ENCODE measurements around the gene CNPY2.
"Not testable (repeated sequence)": the region's sequence is repeated elsewhere in the genome, so short reads cannot be mapped to it uniquely, and the experiment has no call there.

CNPY2 gene

GRCh38 chr12:56333679-56334489 lies 18.1 kb upstream of the CNPY2 start, which contains the start of gene PAN2:
PAN2 (minus strand) TSS chr12:56334000; CDS start chr12:56333094, 906 bp downstream.
- peak; percentile 87 to 90 for DNase-seq (ENCODE audit: low read depth in 2 of 2)

DNA sequence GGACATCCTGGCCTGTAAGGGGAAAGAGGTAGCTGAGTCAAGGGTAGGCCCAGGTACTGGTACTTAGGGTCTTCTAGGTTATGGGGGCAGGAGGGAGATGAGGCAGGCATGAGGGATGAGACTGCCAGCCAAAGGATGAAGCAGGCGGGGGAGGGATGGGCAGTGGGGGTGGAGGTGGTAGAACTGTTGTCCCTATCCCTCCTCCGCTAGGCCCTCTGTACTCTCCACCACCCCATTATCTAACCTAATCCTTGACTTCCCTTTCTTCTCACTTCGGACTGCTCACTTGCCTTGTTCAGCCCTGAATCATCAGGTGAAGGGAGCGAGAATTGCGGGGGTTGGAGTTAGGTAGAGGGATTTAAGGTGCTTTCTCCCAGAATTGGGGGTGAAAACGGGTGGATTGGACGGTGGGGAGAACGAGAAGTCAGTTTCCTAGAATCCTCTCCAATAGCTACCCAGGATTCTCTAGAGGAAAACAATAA lies 17.4 kb upstream of the CNPY2 start:
- DNase-seq (ENCODE audit: low read depth in 2 of 2), result no peak

DNA sequence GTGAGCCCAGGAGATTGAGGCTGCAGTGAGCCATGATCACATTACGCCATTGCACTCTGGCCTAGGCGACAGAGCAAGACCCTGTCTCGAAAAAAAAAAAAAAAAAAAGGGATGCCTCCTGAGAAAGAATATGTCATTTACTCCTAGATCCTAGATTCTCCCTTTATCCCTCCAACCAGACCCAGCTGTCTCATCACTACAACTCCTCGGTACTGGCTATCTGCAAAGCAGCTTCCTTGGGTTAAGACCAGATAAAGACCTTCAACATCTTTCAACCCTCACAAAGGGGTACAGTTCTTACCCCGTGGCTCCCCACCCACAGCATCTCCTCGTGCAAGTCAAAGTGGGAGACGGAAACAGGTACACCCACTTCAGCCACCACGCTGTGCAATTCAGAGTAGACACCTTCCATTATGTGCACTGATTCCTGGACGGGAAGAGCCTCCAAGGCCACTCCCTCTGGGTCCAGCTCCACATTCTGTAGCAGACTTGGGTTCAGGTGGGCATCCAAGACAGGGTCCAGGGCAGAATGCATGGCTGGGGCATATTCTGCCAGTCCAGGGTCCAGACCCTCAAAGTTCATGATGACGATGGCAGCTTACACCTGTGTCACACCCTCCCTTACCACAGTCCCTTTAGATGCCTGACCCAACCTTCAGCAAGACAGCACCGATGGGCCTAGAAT lies 16.9 kb upstream of the CNPY2 start:
- no peak for DNase-seq (ENCODE audit: low read depth in 2 of 2)

DNA sequence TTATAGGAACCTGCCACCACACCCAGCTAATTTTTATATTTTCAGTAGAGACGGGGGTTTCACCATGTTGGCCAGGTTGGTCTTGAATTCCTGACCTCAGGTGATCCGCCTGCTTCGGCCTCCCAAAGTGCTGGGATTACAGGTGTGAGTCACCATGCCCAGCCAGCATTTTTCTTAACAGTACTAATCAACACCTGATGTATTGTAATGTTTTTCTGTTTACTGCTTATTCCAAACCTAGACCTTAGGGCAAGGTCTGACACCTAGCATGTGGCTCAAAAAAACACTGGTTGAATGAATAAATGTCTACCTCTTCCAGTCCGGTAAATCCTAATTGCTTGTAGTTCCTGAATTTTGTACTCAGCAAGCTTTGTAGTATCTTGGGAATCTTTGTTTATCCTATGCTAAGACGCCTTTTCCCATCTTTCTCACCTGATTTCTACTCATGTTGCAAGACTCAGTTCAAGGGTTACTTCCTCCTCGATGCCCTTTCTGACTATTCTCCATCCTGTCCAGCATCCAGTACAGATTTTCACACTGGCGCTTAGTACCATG lies 15.2 kb upstream of the CNPY2 start:
- DNase-seq (ENCODE audit: low read depth in 2 of 2), result no peak

DNA sequence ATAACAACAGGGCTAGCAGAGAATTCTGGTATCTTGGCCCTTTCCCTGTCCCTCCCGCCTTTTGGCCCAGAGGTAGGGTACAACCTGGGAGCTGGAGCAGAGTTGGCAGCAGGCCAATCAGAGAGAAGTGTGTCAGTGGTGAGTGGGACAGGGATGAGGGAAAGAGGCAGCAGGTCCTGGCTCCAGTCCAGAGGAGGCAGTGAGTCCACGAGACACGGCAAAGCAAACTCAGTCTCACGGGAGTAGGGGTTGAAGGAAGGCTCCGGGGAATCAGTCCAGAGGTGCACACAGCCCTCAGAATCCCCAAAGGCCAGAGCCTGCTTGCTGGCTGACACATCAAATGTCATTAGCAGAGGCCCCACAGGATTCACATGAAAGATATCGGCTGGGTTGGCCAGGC lies 10.7 kb upstream of the CNPY2 start:
- no peak for DNase-seq (ENCODE audit: low read depth in 2 of 2)

DNA sequence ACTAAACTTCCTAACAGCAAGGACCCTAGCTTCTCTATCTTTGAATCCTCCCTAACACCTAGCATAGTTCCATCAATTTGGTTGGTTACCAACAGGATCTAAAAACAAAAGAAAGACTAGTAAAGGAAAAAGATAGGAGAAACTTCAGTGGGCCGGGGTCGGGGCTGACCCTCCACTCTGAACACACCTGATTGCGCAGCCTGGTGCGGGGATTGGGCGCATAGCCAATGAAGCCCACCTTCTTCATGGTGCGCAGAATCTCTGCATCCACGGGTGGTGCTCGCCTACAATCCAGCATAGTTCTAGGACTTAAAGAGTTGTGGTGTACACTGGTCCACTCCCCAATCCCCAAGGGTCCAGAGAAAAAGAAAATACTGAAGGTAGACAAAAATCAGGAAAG lies 10.3 kb upstream of the CNPY2 start:
- no peak for DNase-seq (ENCODE audit: low read depth in 2 of 2)

- DNase-seq (ENCODE audit: low read depth in 2 of 2), result no peak
Observed at GRCh38 chr12:56324206-56324605, 8.4 kb upstream of the CNPY2 start.

DNA sequence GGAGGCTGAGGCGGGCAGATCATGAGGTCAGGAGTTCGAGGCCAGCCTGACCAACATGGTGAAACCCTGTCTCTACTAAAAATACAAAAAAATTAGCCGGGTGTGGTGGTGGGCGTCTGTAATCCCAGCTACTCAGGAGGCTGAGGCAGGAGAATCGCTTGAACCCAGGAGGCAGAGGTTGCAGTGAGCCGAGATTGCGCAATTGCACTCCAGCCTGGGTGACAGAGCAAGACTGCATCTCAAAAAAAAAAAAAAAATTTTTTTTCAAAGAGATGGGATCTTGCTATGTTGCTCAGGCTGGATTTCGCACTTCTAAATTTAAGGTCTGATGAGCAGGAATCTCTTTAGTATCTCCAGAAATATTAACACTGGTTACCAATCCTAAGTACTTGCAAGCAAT lies 5.8 kb upstream of the CNPY2 start:
- DNase-seq (ENCODE audit: low read depth in 2 of 2), result not testable (repeated sequence)

- no peak for DNase-seq (ENCODE audit: low read depth in 2 of 2)
Observed at GRCh38 chr12:56321027-56321426, 5.2 kb upstream of the CNPY2 start.

DNA sequence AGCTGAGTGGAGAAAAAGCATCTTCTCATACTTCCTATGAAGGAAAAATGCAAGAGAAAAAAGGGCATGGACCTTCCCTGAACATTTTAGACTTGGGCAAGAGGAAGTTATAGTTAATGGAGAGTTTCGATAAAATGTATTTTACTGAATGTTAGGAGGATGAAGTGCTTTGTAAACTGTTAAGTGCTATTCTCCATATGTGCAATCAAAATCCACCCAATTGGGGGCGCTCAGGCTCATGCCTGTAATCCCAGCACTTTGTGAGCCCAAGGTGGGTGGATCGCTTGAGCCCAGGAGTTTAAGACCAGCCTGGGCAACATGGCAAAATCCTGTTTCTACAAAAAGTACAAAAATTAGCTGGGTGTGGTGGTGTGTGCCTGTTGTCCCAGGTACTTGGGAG lies 1.9 kb upstream of the CNPY2 start:
- DNase-seq (ENCODE audit: low read depth in 2 of 2), result no peak

DNA sequence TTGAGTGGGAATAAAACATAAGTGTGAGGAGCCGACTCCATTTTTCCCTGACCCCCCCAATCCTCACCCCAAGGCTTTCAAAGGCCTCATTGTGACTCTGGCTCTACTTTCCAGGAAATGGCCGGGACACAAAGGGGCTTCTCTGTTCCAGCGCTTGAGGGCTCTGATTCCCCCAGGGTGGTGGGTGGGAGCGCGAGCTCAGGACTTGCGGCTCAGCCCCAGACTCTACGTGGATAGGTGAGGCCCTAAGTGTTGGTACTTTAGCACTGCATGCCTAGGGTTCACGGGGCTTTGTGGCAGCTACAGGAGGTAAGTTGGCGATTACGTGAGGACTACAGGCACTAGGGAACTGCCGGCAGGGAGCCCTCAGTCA lies 553 bp downstream of the CNPY2 start:
- no peak for DNase-seq (ENCODE audit: low read depth in 2 of 2)

DNA sequence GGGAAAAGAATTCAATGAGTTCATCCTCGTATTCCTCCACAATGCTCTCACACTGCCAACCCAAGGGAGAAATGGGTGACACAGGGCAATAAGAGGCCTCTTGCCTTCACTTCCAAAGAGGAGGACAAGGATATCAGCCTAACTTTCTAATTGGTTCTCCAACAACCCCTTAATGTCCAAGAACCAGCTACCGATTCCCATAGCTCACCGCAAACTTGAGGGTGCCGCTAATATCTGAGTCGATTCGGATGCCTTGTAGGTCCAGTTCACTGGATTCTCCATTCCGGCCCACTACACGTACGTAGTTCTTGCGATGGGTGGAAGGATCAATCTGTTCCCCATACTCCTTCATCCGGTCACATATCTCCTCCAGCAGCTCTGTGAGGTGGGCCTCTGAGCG lies 4.8 kb downstream of the CNPY2 start:
- no peak for DNase-seq (ENCODE audit: low read depth in 2 of 2)

DNA sequence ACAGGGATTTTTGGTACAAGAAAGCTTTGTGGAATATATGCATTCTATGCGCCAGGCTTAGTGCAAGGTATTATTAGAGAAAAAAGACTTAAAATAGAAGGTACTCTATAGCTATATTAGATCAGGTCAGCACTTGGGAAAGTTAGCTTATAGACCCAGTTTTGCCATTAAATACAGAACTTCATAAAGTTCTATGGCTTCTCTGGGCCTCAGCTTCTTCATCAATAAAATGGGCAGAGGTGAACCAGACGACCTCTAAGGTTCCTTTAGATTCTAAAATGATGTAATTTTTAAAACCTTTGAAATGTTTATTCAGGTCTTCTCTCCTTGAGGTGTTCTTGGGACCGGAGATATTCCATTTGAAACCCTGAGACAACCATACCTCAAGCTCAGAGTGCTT lies 7.1 kb downstream of the CNPY2 start:
- no peak for DNase-seq (ENCODE audit: low read depth in 2 of 2)

DNA sequence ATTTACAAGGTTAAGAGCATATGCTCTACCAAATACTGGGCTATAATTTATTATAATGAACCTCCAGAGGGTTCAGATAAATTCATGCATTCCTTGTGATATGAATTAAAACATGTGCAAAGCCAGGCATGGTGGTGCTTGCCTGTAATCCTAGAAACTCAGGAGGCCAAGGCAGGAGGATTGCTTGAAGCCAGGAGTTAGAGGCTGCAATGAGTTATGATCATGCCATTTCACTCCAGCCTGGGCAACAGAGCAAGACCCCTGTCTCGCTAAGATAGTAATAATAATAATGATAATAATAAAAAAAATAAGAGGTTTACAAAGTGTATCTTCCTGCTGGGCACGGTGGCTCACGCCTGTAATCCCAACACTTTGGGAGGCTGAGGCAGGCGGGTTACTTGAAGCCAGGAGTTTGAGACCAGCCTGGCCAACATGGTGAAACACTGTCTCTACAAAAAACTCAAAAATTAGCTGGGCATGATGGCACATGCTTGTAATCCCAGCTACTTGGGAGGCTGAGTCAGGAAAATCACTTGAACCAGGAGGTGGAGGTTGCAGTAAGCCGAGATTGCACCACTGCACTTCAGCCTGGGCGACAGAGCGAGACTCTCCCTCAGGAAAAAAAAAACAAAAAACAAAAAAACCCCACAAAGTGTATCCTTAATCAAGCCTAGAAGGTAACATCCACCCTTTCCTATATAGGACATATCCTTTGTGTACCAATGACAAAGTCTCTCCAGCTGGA lies 8.4 kb downstream of the CNPY2 start:
- DNase-seq (ENCODE audit: low read depth in 2 of 2), result no peak

DNA sequence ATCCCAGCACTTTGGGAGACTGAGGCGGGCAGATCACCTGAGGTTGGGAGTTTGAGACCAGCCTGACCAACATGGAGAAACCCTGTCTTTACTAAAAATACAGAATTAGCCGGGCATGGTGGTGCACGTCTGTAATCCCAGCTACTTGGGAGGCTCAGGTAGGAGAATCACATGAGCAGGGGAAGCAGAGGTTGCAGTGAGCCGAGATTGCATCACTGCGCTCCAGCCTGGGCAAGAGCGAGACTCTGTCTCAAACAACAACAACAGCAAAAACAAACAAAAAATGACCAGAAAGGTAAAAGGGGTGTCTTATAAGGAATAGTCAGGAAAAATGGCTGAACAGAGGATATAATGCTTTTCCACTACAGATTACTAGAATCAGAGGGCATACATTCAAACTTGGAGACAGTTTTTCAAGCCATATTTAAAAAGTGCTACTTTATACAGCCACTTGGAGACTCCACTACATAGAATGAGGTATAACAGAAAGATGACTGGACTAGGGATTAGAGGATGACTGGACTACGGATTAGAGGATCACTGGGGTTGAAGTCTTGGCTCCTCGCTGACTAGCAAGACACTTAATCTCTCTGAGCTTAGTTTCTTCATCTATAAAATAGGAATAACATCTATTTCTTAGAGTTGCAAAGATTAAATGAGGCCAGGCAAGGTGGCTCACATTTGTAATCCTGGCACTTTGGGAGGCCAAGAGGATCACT lies 10.8 kb downstream of the CNPY2 start:
- DNase-seq (ENCODE audit: low read depth in 2 of 2), result no peak

DNA sequence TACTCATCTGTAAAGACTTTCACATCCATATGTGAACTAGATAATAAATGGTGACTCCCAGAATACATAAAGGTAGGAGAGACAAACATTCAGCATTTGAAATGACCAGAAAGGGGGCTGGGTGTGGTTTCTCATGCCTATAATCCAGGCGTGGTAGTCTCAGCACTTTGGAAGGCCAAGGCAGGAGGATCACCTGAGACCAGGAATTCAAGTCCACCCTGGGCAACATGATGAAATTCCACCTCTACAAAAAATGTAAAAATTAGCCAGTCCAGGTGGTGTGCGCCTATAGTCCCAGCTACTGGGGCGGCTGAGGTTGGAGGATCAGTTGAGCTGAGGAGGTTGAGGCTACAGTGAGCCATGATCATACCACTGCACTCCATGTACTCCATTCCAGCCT lies 11.5 kb downstream of the CNPY2 start:
- DNase-seq (ENCODE audit: low read depth in 2 of 2), result no peak

DNA sequence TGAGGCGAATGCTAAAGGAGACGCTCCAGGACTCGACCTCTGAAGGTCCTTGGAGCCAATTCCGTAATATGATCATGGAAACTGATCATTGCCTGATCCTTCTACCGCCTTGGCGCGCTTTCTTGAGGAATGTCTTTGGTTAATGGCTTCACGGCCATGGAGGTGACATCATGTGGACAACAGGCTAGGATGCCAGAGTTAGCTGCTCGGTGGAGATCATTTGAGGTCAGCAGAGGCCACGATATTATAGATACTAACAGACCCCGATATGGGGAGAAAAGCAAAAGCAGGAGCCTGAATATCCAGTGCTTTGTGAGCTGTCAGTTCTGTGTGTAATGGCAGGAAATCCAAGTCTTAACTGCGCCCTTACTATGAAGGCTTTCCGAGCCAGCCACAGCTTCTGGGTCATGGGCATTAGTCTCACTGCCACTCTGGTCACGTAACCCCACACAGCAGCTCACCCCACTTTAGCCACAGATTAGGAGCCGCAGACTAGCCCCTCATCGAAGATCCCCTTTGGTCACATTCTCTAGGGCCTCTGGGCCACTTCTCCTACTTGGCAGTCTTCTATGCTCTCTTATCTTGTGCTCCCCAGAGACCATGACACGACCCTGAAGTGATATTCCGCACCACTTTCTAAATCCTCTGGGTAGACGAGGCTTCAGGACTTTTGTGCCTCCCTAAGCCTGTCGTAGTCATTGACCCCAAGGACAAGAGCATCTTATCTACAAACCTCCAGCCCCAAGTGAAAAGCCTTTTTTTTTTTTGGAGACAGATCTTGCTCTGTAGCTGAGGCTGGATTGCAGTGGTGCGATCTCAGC lies 14.9 kb downstream of the CNPY2 start:
- DNase-seq (ENCODE audit: low read depth in 2 of 2), result no peak

- peak; percentile 97 to 98 for DNase-seq (ENCODE audit: low read depth in 2 of 2)
Observed at GRCh38 chr12:56299853-56300643, 15.7 kb downstream of the CNPY2 start, which contains the start of gene CS. CS (minus strand) TSS chr12:56300330; CDS start chr12:56300201, 129 bp downstream.

DNA sequence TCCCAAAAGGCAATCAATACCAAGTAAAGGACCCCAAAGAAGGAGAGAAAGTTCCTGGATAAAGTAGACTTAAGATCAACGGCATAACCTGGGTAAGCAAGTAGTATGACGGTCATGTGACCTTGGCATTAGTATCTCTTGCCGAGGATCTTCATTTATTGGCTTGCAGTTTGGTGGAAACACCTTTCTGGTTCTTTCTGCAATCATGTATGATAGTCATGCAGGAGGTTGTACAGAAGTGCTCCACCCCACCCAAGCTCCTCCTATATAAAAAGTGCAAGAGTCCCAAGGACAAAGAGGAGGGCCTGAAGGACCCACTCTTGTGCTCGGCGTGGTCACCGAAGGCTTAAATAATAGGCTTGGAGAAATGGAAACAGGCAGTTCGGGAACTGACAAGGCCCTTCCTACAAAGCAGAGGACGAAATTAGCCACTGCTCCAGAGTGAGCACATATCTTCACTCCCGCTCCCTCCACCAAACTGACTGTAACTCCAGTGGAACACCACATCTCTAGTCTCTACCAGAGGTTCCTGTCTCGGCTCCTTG lies 16.4 kb downstream of the CNPY2 start:
- DNase-seq (ENCODE audit: low read depth in 2 of 2), result no peak
